IMR-90 (cell line): ENCODE data around the gene IL20RA. TPM values are rescaled to one million over a fixed set of nuclear protein-coding genes. Genes with fewer than 3 reads are reported as not detected.

Experiments used
- ATAC-seq: fragments of 200-7000 bp; cut with Tn5 transposase; 2 replicates; pipeline ENCODE4 v1.9.1; 2020; ENCODE audit warnings: low read depth, mild to moderate bottlenecking, moderate library complexity
- BruUV-seq: library from RNA; stranded (reverse); fragments of 400-500 nt; replicated peaks from 2 replicates; lab custom pipeline; 2021; lab: Mats Ljungman, UMichigan
- CTCF ChIA-PET: fragments of 300-600 bp; formaldehyde crosslinking; extraction: SDS; loops from one replicate; lab custom pipeline; 2021; ENCODE audit warnings: antibody characterized with exemption; lab: Yijun Ruan, JAX
- POLR2A ChIA-PET: fragments of 300-600 bp; sonication (Branson Sonifier 250); formaldehyde crosslinking; loops from one replicate; lab custom pipeline; 2022; ENCODE audit warnings: antibody characterized with exemption; ENCODE audit not compliant: unreplicated experiment; lab: Charles Lee
- DNase-seq: peaks from one replicate; pipeline ENCODE4 v3.0.0; 2013
- H2AFZ ChIP-seq: replicated peaks from 2 replicates; pipeline ENCODE3; 2013; ENCODE audit warnings: low read length, mild to moderate bottlenecking; ENCODE audit not compliant: poor library complexity
- H2AK5ac ChIP-seq: 2 replicates; pipeline ENCODE4 v1.6.1; 2013; ENCODE audit warnings: low read depth, low read length, inconsistent platforms
- H2AK9ac ChIP-seq: replicated peaks from 2 replicates; pipeline ENCODE3; 2013; ENCODE audit warnings: mild to moderate bottlenecking, low read depth, low read length, moderate library complexity; ENCODE audit not compliant: poor library complexity
- H2BK120ac ChIP-seq: 2 replicates; pipeline ENCODE4 v1.6.1; 2013; ENCODE audit warnings: low read depth, low read length, inconsistent platforms
- H2BK15ac ChIP-seq: 3 replicates; pipeline ENCODE4 v1.6.1; 2013; ENCODE audit warnings: low read depth, low read length, inconsistent platforms
- H2BK20ac ChIP-seq: 2 replicates; pipeline ENCODE4 v1.6.1; 2013; ENCODE audit warnings: low read depth, mild to moderate bottlenecking, inconsistent platforms, low read length, moderate library complexity
- H2BK5ac ChIP-seq: 2 replicates; pipeline ENCODE4 v1.6.1; 2013; ENCODE audit warnings: mild to moderate bottlenecking, low read depth, low read length, inconsistent platforms; ENCODE audit not compliant: poor library complexity, severe bottlenecking
- H3K14ac ChIP-seq: replicated peaks from 2 replicates; pipeline ENCODE4 v1.6.1; 2013; ENCODE audit warnings: low read depth, low read length, inconsistent platforms
- H3K18ac ChIP-seq: 2 replicates; pipeline ENCODE4 v1.6.1; 2013; ENCODE audit warnings: low read depth, low read length, control low read depth
- H3K23ac ChIP-seq: 2 replicates; pipeline ENCODE4 v1.6.1; 2013; ENCODE audit warnings: low read depth, low read length, inconsistent platforms
- H3K27ac ChIP-seq: 2 replicates; pipeline ENCODE4 v1.5.1; 2013; ENCODE audit warnings: mild to moderate bottlenecking, control low read depth, low read length; ENCODE audit not compliant: insufficient read depth
- H3K27me3 ChIP-seq: 2 replicates; pipeline ENCODE4 v1.6.1; 2013; ENCODE audit warnings: low read length; ENCODE audit not compliant: control insufficient read depth, insufficient read depth
- H3K36me3 ChIP-seq: 2 replicates; pipeline ENCODE4 v1.6.1; 2013; ENCODE audit warnings: low read length, mixed read lengths; ENCODE audit not compliant: control insufficient read depth, insufficient read depth
- H3K4ac ChIP-seq: 2 replicates; pipeline ENCODE4 v1.6.1; 2013; ENCODE audit warnings: low read depth, low read length, inconsistent platforms
- H3K4me1 ChIP-seq: 2 replicates; pipeline ENCODE4 v1.6.1; 2013; ENCODE audit warnings: low read length, mixed read lengths; ENCODE audit not compliant: control insufficient read depth, insufficient read depth
- H3K4me2 ChIP-seq: 2 replicates; pipeline ENCODE4 v1.6.1; 2013; ENCODE audit warnings: low read depth, mild to moderate bottlenecking, control low read depth, low read length, moderate library complexity
- H3K4me3 ChIP-seq: 2 replicates; pipeline ENCODE4 v1.5.1; 2013; ENCODE audit warnings: low read depth, mild to moderate bottlenecking, control low read depth, low read length, moderate library complexity; ENCODE audit not compliant: insufficient read depth
- H3K56ac ChIP-seq: 2 replicates; pipeline ENCODE4 v1.6.1; 2013; ENCODE audit warnings: low read length, inconsistent platforms; ENCODE audit not compliant: insufficient read depth; ENCODE audit errors: extremely low read depth
- H3K79me1 ChIP-seq, 2 experiments: 2 replicates each; pipeline ENCODE4 v1.6.1; 2013; ENCODE audit warnings: low read length in 2 of 2, inconsistent platforms in 1 of 2, low read depth in 1 of 2
- H3K9ac ChIP-seq: 2 replicates; pipeline ENCODE4 v1.6.1; 2013; ENCODE audit warnings: low read depth, low read length, control low read depth
- H3K9me1 ChIP-seq: 2 replicates; pipeline ENCODE4 v1.6.1; 2013; ENCODE audit warnings: low read length, inconsistent platforms; ENCODE audit not compliant: insufficient read depth
- H3K9me3 ChIP-seq: 2 replicates; pipeline ENCODE4 v1.6.1; 2013; ENCODE audit warnings: low read length; ENCODE audit not compliant: control insufficient read depth, insufficient read depth
- H4K20me1 ChIP-seq: 2 replicates; pipeline ENCODE4 v1.6.1; 2013; ENCODE audit warnings: low read length, inconsistent platforms; ENCODE audit not compliant: insufficient read depth
- H4K5ac ChIP-seq: 2 replicates; pipeline ENCODE4 v1.6.1; 2013; ENCODE audit warnings: mild to moderate bottlenecking, low read depth, low read length, control low read depth
- H4K8ac ChIP-seq, 2 experiments: 2 replicates each; pipeline ENCODE4 v1.6.1; 2013; ENCODE audit warnings: low read depth in 2 of 2, low read length in 2 of 2, control low read depth in 1 of 2, inconsistent platforms in 1 of 2
- H4K91ac ChIP-seq: 2 replicates; pipeline ENCODE4 v1.6.1; 2013; ENCODE audit warnings: low read depth, low read length, inconsistent platforms; ENCODE audit not compliant: insufficient read depth
- BHLHE40 ChIP-seq: fragments of 150-350 bp; IDR thresholded peaks from 2 replicates; pipeline ENCODE4 v1.6.1; 2016; ENCODE audit warnings: mild to moderate bottlenecking, low read depth, low read length
- FOS ChIP-seq: fragments of 150-350 bp; IDR thresholded peaks from 2 replicates; pipeline ENCODE4 v1.6.1; 2016; ENCODE audit warnings: low read depth, low read length
- MAFK ChIP-seq: IDR thresholded peaks from 2 replicates; pipeline ENCODE4 v1.6.1; 2012; ENCODE audit warnings: low read depth, low read length, improper control_type of control experiment
- MAZ ChIP-seq: IDR thresholded peaks from 2 replicates; pipeline ENCODE4 v1.6.1; 2012; ENCODE audit warnings: low read depth, mild to moderate bottlenecking, low read length, improper control_type of control experiment, moderate library complexity, borderline replicate concordance
- POLR2A ChIP-seq: IDR thresholded peaks from 2 replicates; pipeline ENCODE4 v1.6.1; 2012; ENCODE audit warnings: mild to moderate bottlenecking, low read depth, low read length
- RAD21 ChIP-seq: IDR thresholded peaks from 2 replicates; pipeline ENCODE4 v1.6.1; 2012; ENCODE audit warnings: low read length, improper control_type of control experiment
- RFX5 ChIP-seq: IDR thresholded peaks from 2 replicates; pipeline ENCODE4 v1.8.0; 2012; ENCODE audit warnings: low read depth, mild to moderate bottlenecking, low read length, moderate library complexity
- WGBS, 2 experiments: methylation state at CpG; one replicate each; pipeline versions ENCODE4 v1.1.5 to v1.1.7; 2013; ENCODE audit warnings: missing lambda C conversion rate in 2 of 2; ENCODE audit not compliant: insufficient read length in 1 of 2; ENCODE audit errors: extremely low coverage in 2 of 2; 5-methylcytosine and 5-hydroxymethylcytosine counted together
- dilution Hi-C: fragments of 300-500 bp; cut with HindIII; formaldehyde crosslinking; loops from one replicate; pipeline ENCODE4 v1.14.3; 2018; ENCODE audit warnings: low sequenced_read_pairs; ENCODE audit not compliant: unreplicated experiment
- in situ Hi-C: fragments of 300-500 bp; cut with MboI; formaldehyde crosslinking; loops from 3 replicates; pipeline ENCODE4 v1.14.3; 2019; ENCODE audit warnings: low sequenced_read_pairs, inconsistent platforms, mixed read lengths
- intact Hi-C: fragments of 100-400 bp; cut with micrococcal nuclease; formaldehyde crosslinking; loops from 2 replicates; pipeline ENCODE4 v1.10.0; 2022
- polyA plus RNA-seq, 3 experiments: library from polyadenylated mRNA; depleted of rRNA; stranded (reverse); fragments of >200 nt; gene quantifications; 2 replicates each; pipeline ENCODE4 v1.2.3, GENCODE V29; 2012; ENCODE audit warnings: low replicate concordance in 1 of 3
- total RNA-seq: library from RNA; depleted of rRNA; stranded (reverse); fragments of >200 nt; gene quantifications from 2 replicates; pipeline ENCODE4 v1.2.3, GENCODE V29; 2012
- TF ChIP-seq, protein P1 (sequence below): fragments of 150-350 bp; IDR thresholded peaks from 2 replicates; pipeline ENCODE4 v1.6.1; 2016; ENCODE audit warnings: low read depth, mild to moderate bottlenecking, low read length, moderate library complexity, borderline replicate concordance
- TF ChIP-seq, protein P2 (sequence below): conservative IDR thresholded peaks from 2 replicates; pipeline ENCODE4 v1.5.1; 2012; ENCODE audit warnings: mild to moderate bottlenecking, low read depth, low read length, improper control_type of control experiment
- TF ChIP-seq, protein P3 (sequence below): fragments of 150-350 bp; IDR thresholded peaks from 2 replicates; pipeline ENCODE4 v1.6.1; 2017; ENCODE audit warnings: mild to moderate bottlenecking, antibody characterized with exemption, low read length, low read depth

IL20RA gene
- total and polyA plus RNA-seq, 2 of the 4 experiments (the other 2 are of a cell fraction): 0.02 TPM; not detected in 1

DNA sequence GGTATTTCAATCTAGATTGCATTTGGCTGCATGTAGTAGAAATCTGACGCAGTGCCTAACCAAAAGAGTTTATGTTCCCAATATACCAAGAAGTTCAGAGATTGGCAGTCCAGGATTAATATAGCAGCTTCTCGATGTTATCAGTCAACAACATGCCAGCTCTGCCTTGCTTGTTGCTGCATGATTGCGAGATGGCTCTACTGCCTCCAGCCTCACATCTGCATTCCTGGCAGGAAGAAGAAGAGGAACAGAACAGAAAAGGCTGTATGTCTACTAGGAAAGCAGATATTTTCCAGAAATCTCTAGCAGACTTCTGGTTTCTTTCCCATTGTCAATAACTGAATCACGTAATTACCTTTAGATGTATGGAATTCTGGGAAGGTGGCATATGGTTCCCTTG lies 61.8 kb downstream of the IL20RA start:
- H3K9me3 ChIP-seq: no peaks in the 10 kb centered on the region
- BruUV-seq: no TSS peak
- H4K91ac ChIP-seq: no peak overlapping the region
- in situ Hi-C loops: no loop called here
- no peak overlapping the region for H3K9ac ChIP-seq
- H3K27me3 ChIP-seq: peaks cover 19% of the 10 kb centered on the region
- H4K20me1 ChIP-seq: no peaks in the 10 kb centered on the region
- H3K9me1 ChIP-seq: no peaks in the 10 kb centered on the region; the same call in 1 of the 2 replicates
- H2AK5ac ChIP-seq: no peak overlapping the region
- dilution Hi-C loops: no loop called here
- DNase-seq (no peak), ATAC-seq (no peak)
- H2BK120ac ChIP-seq: no peak overlapping the region
- no peak overlapping the region for H3K4me3 ChIP-seq
- no peak overlapping the region for H3K27ac ChIP-seq
- H3K79me1 ChIP-seq: no peaks in the 10 kb centered on the region
- no peak overlapping the region for H4K5ac ChIP-seq
- no peak overlapping the region for H3K56ac ChIP-seq
- no peak overlapping the region for H3K14ac ChIP-seq
- no peak overlapping the region for H3K23ac ChIP-seq
- ChIA-PET CTCF (interaction anchor here (0.7 kb wide), 1 partner anchor 51 kb away, joined by 3 read pairs; no protein-coding TSS in a partner anchor), POLR2A (no interaction called here)
- H3K4me2 ChIP-seq: no peak overlapping the region
- H3K36me3 ChIP-seq: no peaks in the 10 kb centered on the region
- TF ChIP-seq FOS (no peak), MAZ (no peak), MAFK (no peak), POLR2A (no peak), BHLHE40 (no peak), RFX5 (no peak), RAD21 (no peak)
- TF ChIP-seq, protein P1, sequence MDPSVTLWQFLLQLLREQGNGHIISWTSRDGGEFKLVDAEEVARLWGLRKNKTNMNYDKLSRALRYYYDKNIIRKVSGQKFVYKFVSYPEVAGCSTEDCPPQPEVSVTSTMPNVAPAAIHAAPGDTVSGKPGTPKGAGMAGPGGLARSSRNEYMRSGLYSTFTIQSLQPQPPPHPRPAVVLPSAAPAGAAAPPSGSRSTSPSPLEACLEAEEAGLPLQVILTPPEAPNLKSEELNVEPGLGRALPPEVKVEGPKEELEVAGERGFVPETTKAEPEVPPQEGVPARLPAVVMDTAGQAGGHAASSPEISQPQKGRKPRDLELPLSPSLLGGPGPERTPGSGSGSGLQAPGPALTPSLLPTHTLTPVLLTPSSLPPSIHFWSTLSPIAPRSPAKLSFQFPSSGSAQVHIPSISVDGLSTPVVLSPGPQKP: no peak
- TF ChIP-seq, protein P2, sequence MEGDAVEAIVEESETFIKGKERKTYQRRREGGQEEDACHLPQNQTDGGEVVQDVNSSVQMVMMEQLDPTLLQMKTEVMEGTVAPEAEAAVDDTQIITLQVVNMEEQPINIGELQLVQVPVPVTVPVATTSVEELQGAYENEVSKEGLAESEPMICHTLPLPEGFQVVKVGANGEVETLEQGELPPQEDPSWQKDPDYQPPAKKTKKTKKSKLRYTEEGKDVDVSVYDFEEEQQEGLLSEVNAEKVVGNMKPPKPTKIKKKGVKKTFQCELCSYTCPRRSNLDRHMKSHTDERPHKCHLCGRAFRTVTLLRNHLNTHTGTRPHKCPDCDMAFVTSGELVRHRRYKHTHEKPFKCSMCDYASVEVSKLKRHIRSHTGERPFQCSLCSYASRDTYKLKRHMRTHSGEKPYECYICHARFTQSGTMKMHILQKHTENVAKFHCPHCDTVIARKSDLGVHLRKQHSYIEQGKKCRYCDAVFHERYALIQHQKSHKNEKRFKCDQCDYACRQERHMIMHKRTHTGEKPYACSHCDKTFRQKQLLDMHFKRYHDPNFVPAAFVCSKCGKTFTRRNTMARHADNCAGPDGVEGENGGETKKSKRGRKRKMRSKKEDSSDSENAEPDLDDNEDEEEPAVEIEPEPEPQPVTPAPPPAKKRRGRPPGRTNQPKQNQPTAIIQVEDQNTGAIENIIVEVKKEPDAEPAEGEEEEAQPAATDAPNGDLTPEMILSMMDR: no peak
- TF ChIP-seq, protein P3, sequence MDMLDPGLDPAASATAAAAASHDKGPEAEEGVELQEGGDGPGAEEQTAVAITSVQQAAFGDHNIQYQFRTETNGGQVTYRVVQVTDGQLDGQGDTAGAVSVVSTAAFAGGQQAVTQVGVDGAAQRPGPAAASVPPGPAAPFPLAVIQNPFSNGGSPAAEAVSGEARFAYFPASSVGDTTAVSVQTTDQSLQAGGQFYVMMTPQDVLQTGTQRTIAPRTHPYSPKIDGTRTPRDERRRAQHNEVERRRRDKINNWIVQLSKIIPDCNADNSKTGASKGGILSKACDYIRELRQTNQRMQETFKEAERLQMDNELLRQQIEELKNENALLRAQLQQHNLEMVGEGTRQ: no peak
- H2BK15ac ChIP-seq: no peak overlapping the region
- H3K4me1 ChIP-seq: no peaks in the 10 kb centered on the region
- H2AFZ ChIP-seq: no peak overlapping the region
- no peak overlapping the region for H2AK9ac ChIP-seq
- H4K8ac ChIP-seq: no peak overlapping the region
- intact Hi-C loops: no loop called here
- H3K4ac ChIP-seq: no peak overlapping the region
- no peak overlapping the region for H2BK5ac ChIP-seq
- H2BK20ac ChIP-seq: no peak overlapping the region
- H3K18ac ChIP-seq: no peak overlapping the region
- no CpG with 5 or more reads among the region's 4 CpGs for WGBS, 2 experiments
